ENCODE data around the gene SDR42E2.

DNA sequence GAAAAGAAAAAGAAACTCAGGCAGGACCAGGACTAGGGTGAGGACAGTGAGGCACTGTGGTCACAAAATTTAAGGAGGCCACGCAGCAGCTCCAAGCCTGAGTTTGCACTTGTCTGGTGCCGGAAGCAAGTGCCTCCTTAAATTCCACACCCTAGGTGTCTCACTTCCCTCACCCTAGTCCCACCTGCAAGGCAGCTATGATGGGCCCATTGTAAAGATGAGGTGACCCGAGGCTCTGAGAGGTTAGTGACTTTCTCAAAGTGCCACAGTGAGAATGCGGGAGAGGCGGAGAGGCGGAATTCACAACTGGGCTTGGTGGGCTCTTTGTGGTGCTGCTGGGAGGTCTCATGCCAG is 22.3 kb downstream of the SDR42E2 start:
- TF ChIP-seq TAF1 (IDR thresholded peaks at IDR 0.05; ENCODE audit: borderline replicate concordance, insufficient read depth, low read length), result no peak
- TF ChIP-seq, protein P1, sequence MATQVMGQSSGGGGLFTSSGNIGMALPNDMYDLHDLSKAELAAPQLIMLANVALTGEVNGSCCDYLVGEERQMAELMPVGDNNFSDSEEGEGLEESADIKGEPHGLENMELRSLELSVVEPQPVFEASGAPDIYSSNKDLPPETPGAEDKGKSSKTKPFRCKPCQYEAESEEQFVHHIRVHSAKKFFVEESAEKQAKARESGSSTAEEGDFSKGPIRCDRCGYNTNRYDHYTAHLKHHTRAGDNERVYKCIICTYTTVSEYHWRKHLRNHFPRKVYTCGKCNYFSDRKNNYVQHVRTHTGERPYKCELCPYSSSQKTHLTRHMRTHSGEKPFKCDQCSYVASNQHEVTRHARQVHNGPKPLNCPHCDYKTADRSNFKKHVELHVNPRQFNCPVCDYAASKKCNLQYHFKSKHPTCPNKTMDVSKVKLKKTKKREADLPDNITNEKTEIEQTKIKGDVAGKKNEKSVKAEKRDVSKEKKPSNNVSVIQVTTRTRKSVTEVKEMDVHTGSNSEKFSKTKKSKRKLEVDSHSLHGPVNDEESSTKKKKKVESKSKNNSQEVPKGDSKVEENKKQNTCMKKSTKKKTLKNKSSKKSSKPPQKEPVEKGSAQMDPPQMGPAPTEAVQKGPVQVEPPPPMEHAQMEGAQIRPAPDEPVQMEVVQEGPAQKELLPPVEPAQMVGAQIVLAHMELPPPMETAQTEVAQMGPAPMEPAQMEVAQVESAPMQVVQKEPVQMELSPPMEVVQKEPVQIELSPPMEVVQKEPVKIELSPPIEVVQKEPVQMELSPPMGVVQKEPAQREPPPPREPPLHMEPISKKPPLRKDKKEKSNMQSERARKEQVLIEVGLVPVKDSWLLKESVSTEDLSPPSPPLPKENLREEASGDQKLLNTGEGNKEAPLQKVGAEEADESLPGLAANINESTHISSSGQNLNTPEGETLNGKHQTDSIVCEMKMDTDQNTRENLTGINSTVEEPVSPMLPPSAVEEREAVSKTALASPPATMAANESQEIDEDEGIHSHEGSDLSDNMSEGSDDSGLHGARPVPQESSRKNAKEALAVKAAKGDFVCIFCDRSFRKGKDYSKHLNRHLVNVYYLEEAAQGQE (IDR thresholded peaks at IDR 0.05; ENCODE audit: insufficient read depth in 1 of 2, low read depth in 2 of 2, low read length in 2 of 2), result no peak

All from PFSK-1 (cell line).